H1 (cell line): ENCODE data around the gene CACNA2D1. TPM values are rescaled to one million over a fixed set of nuclear protein-coding genes. Genes with fewer than 3 reads are reported as not detected.

ENCODE experiments used
- BCL11A ChIP-seq, 2 experiments: IDR thresholded peaks; one replicate each; pipeline ENCODE4 v1.6.1; 2011; ENCODE audit warnings: low read depth in 2 of 2, low read length in 2 of 2, mild to moderate bottlenecking in 2 of 2
- CTCF ChIP-seq, 3 experiments: IDR thresholded peaks; 1 replicate in 2 of 3; 2 replicates in 1 of 3; pipeline versions ENCODE4 v1.5.1 to v1.6.1; 2011; ENCODE audit warnings: low read length in 3 of 3, mild to moderate bottlenecking in 3 of 3, inconsistent platforms in 2 of 3, low read depth in 1 of 3, moderate library complexity in 1 of 3; ENCODE audit not compliant: insufficient read depth in 1 of 3; ENCODE audit errors: control extremely low read depth in 1 of 3
- JUN ChIP-seq: IDR thresholded peaks from 2 replicates; pipeline ENCODE4 v1.6.1; 2011; ENCODE audit warnings: low read depth, mild to moderate bottlenecking, improper control_type of control experiment, low read length
- NANOG ChIP-seq: IDR thresholded peaks from 2 replicates; pipeline ENCODE4 v1.6.1; 2011; ENCODE audit warnings: low read length, low read depth, mild to moderate bottlenecking, inconsistent platforms; ENCODE audit not compliant: insufficient read depth, poor library complexity, severe bottlenecking
- RFX5 ChIP-seq: IDR thresholded peaks from 2 replicates; pipeline ENCODE4 v1.6.1; 2011; ENCODE audit warnings: low read depth, low read length, improper control_type of control experiment, borderline replicate concordance
- SAP30 ChIP-seq: fragments of 300-600 bp; sonication (generic); IDR thresholded peaks from 2 replicates; pipeline ENCODE4 v1.7.1; 2012; ENCODE audit warnings: low read length, moderate library complexity, mild to moderate bottlenecking, inconsistent platforms; ENCODE audit not compliant: insufficient read depth, insufficient replicate concordance
- ZNF274 ChIP-seq: IDR thresholded peaks from 2 replicates; pipeline ENCODE4 v1.7.0; 2012; ENCODE audit warnings: low read length, borderline replicate concordance; ENCODE audit errors: extremely low read depth
- polyA plus RNA-seq, 7 experiments: library from polyadenylated mRNA; depleted of rRNA in 3 of 7; stranded (reverse) in 5 of 7; unstranded in 2 of 7; fragments of >200 nt in 5 of 7; fragments of 200-250 nt in 2 of 7; gene quantifications; 1 replicate in 5 of 7; 2 replicates in 1 of 7; 4 replicates in 1 of 7; pipeline versions ENCODE4 v1.2.1 to v1.2.3, GENCODE V29; 2011 to 2013; ENCODE audit warnings: missing spikeins in 2 of 7, mixed read lengths in 2 of 7
- total RNA-seq: library from RNA; stranded (reverse); fragmentation: NEBNext Ultra II Directional; extraction: Animal tissue kit (Norgen Biotek cat#: 25700); gene quantifications from 2 replicates; pipeline ENCODE4 v1.2.1, GENCODE V29; 2021
- TF ChIP-seq, protein P1 (sequence below): fragments of 300-600 bp; sonication (generic); IDR thresholded peaks from 2 replicates; pipeline ENCODE4 v1.7.1; 2012; ENCODE audit warnings: low read length, moderate library complexity, mild to moderate bottlenecking, inconsistent platforms; ENCODE audit not compliant: insufficient replicate concordance

CACNA2D1 gene
- total and polyA plus RNA-seq, 2 of the 8 experiments (the other 6 are each of a cell fraction or from before 2014, with no cell fraction given): 4.3 to 27.3 TPM

DNA sequence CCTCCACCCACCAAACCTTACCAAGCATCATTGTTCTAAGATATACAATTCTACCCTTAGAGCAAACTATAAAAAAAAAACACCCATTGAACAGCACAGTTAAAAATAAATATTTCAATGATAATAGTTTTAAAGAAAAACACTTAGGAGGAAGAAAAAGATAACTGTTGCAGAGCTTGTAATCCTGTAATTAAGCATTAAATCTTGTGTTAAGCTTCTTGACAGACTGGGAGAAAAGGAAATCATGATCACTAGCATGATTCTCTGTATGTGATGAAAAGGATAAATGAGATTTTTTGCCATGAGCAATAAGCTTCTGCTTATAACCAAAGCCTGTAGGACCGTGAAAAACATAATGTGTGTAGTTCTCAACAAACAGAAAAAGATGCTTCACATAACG is 289.8 kb downstream of the CACNA2D1 start (continued):
- TF ChIP-seq, protein P1, sequence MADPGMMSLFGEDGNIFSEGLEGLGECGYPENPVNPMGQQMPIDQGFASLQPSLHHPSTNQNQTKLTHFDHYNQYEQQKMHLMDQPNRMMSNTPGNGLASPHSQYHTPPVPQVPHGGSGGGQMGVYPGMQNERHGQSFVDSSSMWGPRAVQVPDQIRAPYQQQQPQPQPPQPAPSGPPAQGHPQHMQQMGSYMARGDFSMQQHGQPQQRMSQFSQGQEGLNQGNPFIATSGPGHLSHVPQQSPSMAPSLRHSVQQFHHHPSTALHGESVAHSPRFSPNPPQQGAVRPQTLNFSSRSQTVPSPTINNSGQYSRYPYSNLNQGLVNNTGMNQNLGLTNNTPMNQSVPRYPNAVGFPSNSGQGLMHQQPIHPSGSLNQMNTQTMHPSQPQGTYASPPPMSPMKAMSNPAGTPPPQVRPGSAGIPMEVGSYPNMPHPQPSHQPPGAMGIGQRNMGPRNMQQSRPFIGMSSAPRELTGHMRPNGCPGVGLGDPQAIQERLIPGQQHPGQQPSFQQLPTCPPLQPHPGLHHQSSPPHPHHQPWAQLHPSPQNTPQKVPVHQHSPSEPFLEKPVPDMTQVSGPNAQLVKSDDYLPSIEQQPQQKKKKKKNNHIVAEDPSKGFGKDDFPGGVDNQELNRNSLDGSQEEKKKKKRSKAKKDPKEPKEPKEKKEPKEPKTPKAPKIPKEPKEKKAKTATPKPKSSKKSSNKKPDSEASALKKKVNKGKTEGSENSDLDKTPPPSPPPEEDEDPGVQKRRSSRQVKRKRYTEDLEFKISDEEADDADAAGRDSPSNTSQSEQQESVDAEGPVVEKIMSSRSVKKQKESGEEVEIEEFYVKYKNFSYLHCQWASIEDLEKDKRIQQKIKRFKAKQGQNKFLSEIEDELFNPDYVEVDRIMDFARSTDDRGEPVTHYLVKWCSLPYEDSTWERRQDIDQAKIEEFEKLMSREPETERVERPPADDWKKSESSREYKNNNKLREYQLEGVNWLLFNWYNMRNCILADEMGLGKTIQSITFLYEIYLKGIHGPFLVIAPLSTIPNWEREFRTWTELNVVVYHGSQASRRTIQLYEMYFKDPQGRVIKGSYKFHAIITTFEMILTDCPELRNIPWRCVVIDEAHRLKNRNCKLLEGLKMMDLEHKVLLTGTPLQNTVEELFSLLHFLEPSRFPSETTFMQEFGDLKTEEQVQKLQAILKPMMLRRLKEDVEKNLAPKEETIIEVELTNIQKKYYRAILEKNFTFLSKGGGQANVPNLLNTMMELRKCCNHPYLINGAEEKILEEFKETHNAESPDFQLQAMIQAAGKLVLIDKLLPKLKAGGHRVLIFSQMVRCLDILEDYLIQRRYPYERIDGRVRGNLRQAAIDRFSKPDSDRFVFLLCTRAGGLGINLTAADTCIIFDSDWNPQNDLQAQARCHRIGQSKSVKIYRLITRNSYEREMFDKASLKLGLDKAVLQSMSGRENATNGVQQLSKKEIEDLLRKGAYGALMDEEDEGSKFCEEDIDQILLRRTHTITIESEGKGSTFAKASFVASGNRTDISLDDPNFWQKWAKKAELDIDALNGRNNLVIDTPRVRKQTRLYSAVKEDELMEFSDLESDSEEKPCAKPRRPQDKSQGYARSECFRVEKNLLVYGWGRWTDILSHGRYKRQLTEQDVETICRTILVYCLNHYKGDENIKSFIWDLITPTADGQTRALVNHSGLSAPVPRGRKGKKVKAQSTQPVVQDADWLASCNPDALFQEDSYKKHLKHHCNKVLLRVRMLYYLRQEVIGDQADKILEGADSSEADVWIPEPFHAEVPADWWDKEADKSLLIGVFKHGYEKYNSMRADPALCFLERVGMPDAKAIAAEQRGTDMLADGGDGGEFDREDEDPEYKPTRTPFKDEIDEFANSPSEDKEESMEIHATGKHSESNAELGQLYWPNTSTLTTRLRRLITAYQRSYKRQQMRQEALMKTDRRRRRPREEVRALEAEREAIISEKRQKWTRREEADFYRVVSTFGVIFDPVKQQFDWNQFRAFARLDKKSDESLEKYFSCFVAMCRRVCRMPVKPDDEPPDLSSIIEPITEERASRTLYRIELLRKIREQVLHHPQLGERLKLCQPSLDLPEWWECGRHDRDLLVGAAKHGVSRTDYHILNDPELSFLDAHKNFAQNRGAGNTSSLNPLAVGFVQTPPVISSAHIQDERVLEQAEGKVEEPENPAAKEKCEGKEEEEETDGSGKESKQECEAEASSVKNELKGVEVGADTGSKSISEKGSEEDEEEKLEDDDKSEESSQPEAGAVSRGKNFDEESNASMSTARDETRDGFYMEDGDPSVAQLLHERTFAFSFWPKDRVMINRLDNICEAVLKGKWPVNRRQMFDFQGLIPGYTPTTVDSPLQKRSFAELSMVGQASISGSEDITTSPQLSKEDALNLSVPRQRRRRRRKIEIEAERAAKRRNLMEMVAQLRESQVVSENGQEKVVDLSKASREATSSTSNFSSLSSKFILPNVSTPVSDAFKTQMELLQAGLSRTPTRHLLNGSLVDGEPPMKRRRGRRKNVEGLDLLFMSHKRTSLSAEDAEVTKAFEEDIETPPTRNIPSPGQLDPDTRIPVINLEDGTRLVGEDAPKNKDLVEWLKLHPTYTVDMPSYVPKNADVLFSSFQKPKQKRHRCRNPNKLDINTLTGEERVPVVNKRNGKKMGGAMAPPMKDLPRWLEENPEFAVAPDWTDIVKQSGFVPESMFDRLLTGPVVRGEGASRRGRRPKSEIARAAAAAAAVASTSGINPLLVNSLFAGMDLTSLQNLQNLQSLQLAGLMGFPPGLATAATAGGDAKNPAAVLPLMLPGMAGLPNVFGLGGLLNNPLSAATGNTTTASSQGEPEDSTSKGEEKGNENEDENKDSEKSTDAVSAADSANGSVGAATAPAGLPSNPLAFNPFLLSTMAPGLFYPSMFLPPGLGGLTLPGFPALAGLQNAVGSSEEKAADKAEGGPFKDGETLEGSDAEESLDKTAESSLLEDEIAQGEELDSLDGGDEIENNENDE: no peak
- no peak for TF ChIP-seq ZNF274
- no peak for TF ChIP-seq CTCF (IDR thresholded peaks at IDR 0.05; ENCODE audit: control extremely low read depth in 1 of 3, insufficient read depth in 1 of 3, low read depth in 1 of 3, low read length in 3 of 3)
- TF ChIP-seq NANOG: no peak
- TF ChIP-seq BCL11A (IDR thresholded peaks at IDR 0.05; ENCODE audit: low read depth in 2 of 2, low read length in 2 of 2): no peak
- no peak for TF ChIP-seq JUN
- no peak for TF ChIP-seq SAP30
- no peak for TF ChIP-seq RFX5
